Heart right ventricle (tissue), 16 donors: ENCODE results near the gene PSMD5. TPM values are rescaled to one million over a fixed set of nuclear protein-coding genes. Genes with fewer than 3 reads are reported as not detected.

Experiments
- ATAC-seq, 8 donors: fragments of 200-7000 bp; cut with Tn5 transposase; one replicate each; pipeline ENCODE4 v1.9.1; 2020; ENCODE audit warnings: mild to moderate bottlenecking in 8 of 8, moderate library complexity in 8 of 8, moderate number of reproducible peaks in 1 of 8
- DNase-seq, 2 donors: peaks; one replicate each; pipeline ENCODE4 v3.0.0-alpha.2; 2020
- H3K27ac ChIP-seq, 10 donors: fragments of 200-600 bp; sonication (generic) in 2 of 10; one replicate each; pipeline versions ENCODE4 v1.5.0 to v1.8.0; 2020 to 2022; ENCODE audit warnings: mild to moderate bottlenecking in 3 of 10
- H3K27me3 ChIP-seq, 7 donors: fragments of 200-600 bp; one replicate each; pipeline ENCODE4 v1.8.0; 2021 to 2022; ENCODE audit warnings: mild to moderate bottlenecking in 2 of 7
- H3K36me3 ChIP-seq, 9 donors: fragments of 200-600 bp; sonication (generic) in 1 of 9; one replicate each; pipeline versions ENCODE4 v1.5.0 to v1.8.0; 2020 to 2022; ENCODE audit warnings: mild to moderate bottlenecking in 2 of 9
- H3K4me1 ChIP-seq, 9 donors: fragments of 200-600 bp; sonication (generic) in 1 of 9; one replicate each; pipeline versions ENCODE4 v1.5.0 to v1.8.0; 2020 to 2022; ENCODE audit warnings: mild to moderate bottlenecking in 4 of 9
- H3K4me3 ChIP-seq, 10 donors: fragments of 200-600 bp; sonication (generic) in 2 of 10; one replicate each; pipeline versions ENCODE4 v1.5.0 to v1.8.0; 2020 to 2022; ENCODE audit warnings: mild to moderate bottlenecking in 7 of 10, moderate library complexity in 2 of 10
- H3K9me3 ChIP-seq, 11 donors: fragments of 200-600 bp in 10 of 11; sonication (generic) in 2 of 11; one replicate each; pipeline versions ENCODE4 v1.5.0 to v1.8.0; 2013 to 2022; ENCODE audit warnings: mild to moderate bottlenecking in 2 of 11, control low read depth in 1 of 11, moderate library complexity in 1 of 11
- WGBS, 2 donors: extraction: QIAGEN DNeasy Blood & Tissue Kit; methylation state at CpG; one replicate each; pipeline ENCODE4 v1.1.7; 2013; ENCODE audit warnings: inconsistent platforms in 1 of 2; 5-methylcytosine and 5-hydroxymethylcytosine counted together
- intact Hi-C, 10 donors: fragments of 100-400 bp; cut with DNase I; formaldehyde crosslinking; loops; one replicate each; pipeline versions ENCODE4 v1.11.1 to v1.14.2; 2022
- polyA plus RNA-seq, 2 donors: library from polyadenylated mRNA; stranded (reverse); fragments of 200-250 nt; gene quantifications; one replicate each; pipeline ENCODE4 v1.2.3, GENCODE V29; 2013
- total RNA-seq, 10 donors: library from RNA; stranded (reverse); fragmentation: NEBNext Ultra II Directional in 3 of 10; extraction: Animal tissue kit (Norgen Biotek cat#: 25700) in 3 of 10; gene quantifications; one replicate each; pipeline versions ENCODE4 v1.2.1 to v1.2.4, GENCODE V29; 2021 to 2023
- TF ChIP-seq, protein P1 (sequence below), 9 donors: fragments of 200-600 bp; sonication (generic) in 2 of 9; IDR thresholded peaks; one replicate each; pipeline versions ENCODE4 v1.5.0 to v1.8.0; 2021 to 2022; ENCODE audit warnings: antibody characterized with exemption in 9 of 9, mild to moderate bottlenecking in 5 of 9, moderate library complexity in 1 of 9
- donor health status: Arrhythmogenic right ventricular cardiomyopathy.
- donor health status: ischemic (EF 13 %, LVEDD 7.1; RV severe dilation, severe dysfunction).
- donor health status: healthy with polysubstance abuse.
- donor health status: DM: no; HTN: yes; CAD: no.
- donor health status: DM: no; HTN: no; CAD: no.
- donor health status: ischemic (EF 25% LVEDD 6.9; RV normal size, moderate dysfunction).
- donor health status: ischemic (EF 25% LVEDD 5.7; RV mildly dilated, moderate dysfunction).
- donor health status: healthy.
- donor health status: DM: yes; HTN: yes; CAD: no.
- donor health status: Ischemic cardiomyopathy.
- donor health status: ischemic (EF 35%, LVEDD 5.7; RV mildly dilated, moderate dysfunction).
- donor health status: nonischemic (EF 11% LVEDD 7.7; RV severe dilation, severe dysfunction).
- donor health status: DM: yes; HTN: yes; CAD: no.
- donor health status: PGD.
- donor health status: ischemic (EF 29% LVEDD 5.4; RV normal size, mild dysfunction).
- donor health status: nonischemic (EF 23%, LVEDD 6.1; RV moderate dilation, normal function).

The PSMD5 gene
- total and polyA plus RNA-seq, 12 donors = 7.7 to 22.8 (median 14.3) TPM

DNA sequence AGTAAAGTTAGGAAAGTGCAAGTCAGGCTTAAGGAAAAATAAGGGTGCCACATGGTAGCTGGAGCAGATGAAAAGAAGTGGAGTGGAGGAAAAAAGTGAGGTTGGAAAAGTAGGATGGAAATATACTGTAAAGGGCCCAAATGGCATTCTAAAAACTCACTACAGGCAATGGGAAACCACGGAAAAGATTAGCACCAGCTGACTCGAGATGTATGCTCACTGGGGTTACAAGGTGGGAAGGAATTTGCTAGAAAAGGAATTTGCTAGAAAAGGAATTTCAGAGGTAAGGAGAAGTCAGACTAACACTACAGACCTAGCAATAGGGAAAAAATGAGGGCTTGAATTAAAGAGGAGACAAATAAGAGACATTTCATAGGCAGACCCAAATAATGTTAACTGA lies 3.6 kb downstream of the PSMD5 start:
- WGBS, 2 donors = 71 to 78% methylated on average over 2 of the region's 2 CpGs
- Histone ChIP-seq H3K36me3 (peaks cover 0 to 49% (median 0%) of the 10 kb centered on the region in 9 donors), H3K27me3 (no peaks in the 10 kb centered on the region), H3K4me1 (peaks cover 0 to 34% (median 22%) of the 10 kb centered on the region in 9 donors), H3K4me3 (no peak overlapping the region), H3K9me3 (peaks cover 0 to 6% (median 0%) of the 10 kb centered on the region in 11 donors), H3K27ac (no peak overlapping the region)
- DNase-seq = no peak
- intact Hi-C loops = no loop called here
- TF ChIP-seq, protein P1, sequence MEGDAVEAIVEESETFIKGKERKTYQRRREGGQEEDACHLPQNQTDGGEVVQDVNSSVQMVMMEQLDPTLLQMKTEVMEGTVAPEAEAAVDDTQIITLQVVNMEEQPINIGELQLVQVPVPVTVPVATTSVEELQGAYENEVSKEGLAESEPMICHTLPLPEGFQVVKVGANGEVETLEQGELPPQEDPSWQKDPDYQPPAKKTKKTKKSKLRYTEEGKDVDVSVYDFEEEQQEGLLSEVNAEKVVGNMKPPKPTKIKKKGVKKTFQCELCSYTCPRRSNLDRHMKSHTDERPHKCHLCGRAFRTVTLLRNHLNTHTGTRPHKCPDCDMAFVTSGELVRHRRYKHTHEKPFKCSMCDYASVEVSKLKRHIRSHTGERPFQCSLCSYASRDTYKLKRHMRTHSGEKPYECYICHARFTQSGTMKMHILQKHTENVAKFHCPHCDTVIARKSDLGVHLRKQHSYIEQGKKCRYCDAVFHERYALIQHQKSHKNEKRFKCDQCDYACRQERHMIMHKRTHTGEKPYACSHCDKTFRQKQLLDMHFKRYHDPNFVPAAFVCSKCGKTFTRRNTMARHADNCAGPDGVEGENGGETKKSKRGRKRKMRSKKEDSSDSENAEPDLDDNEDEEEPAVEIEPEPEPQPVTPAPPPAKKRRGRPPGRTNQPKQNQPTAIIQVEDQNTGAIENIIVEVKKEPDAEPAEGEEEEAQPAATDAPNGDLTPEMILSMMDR (IDR thresholded peaks at IDR 0.05) = no peak
- no peak for ATAC-seq

DNA sequence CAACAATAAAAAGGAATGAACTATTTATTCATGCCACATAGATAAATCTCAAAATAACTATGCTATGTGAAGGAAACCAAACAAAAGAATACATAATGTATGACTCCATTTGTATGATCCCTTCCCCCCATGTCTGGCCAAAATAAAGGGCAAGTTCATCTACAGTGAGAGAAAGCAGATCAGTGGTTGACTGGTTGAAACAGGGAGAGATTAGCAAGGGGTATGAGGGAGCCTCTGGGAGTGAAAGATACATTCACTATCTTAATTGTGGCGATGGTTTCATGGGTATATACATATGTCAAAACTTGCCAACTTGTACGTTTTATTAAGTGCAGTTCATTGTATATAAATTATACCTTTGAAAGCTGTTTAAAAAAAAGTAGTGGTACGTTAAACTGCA lies 4.8 kb downstream of the PSMD5 start:
- DNase-seq (no peak), ATAC-seq (no peak)

DNA sequence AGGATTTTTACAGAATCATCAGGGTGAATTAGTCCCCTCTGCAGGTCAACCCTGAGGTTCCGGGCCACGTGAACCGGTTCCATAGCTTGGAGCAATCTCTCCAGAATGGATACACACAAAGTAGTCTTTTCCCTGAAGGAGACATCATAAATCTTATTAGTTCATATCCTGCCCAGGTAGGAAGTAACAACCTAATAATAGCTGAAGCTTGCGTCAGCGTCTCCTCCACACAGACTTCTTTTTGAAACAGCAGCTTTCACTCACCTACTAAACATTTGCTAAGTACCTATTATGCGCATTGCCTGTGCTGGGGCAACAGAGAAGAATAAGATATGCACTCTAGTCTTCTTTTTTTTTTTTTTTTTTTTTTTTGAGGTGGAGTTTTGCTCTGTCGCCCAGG lies 9.4 kb downstream of the PSMD5 start:
- ATAC-seq (no peak), DNase-seq (no peak)
- Histone ChIP-seq H3K27ac (no peak overlapping the region), H3K36me3 (peaks cover 0 to 82% (median 30%) of the 10 kb centered on the region in 9 donors), H3K27me3 (no peaks in the 10 kb centered on the region), H3K4me3 (no peak overlapping the region), H3K4me1 (peaks cover 0 to 5% (median 0%) of the 10 kb centered on the region in 9 donors), H3K9me3 (no peaks in the 10 kb centered on the region)
- intact Hi-C loops = no loop called here
- 93 to 96% methylated on average over 7 of the region's 7 CpGs for WGBS, 2 donors
- TF ChIP-seq, protein P1 (IDR thresholded peaks at IDR 0.05) = no peak

More for the DNA sequence above, 4.8 kb downstream of the PSMD5 start:
- peaks cover 0 to 25% (median 15%) of the 10 kb centered on the region in 9 donors for H3K4me1 ChIP-seq
- no peak overlapping the region for H3K27ac ChIP-seq
- intact Hi-C loops = no loop called here
- no peaks in the 10 kb centered on the region for H3K9me3 ChIP-seq
- peaks cover 0 to 60% (median 0%) of the 10 kb centered on the region in 9 donors for H3K36me3 ChIP-seq
- H3K27me3 ChIP-seq = no peaks in the 10 kb centered on the region
- WGBS, 2 donors = 53 to 76% methylated on average over 3 of the region's 3 CpGs
- TF ChIP-seq, protein P1 (IDR thresholded peaks at IDR 0.05) = no peak
- no peak overlapping the region for H3K4me3 ChIP-seq

DNA sequence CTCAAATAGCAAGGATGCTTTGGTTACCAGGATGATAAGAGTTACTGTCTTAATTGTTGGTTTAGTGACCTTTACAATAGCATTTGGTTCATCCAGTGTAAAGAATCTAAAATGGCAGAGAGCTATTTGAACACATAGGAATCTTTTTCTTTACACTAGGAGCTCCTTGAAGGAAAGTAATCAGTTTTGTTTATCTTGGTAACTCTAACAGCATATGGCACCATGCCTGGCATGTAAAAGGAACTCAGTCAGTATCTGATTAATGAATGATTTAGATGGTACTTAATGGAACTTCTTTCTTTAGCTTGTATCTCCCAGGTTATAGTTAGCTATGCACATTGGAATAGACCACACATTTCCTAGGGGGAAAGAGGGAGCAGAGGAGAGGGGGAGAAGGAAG lies 9.9 kb downstream of the PSMD5 start:
- Histone ChIP-seq H3K4me3 (no peak overlapping the region), H3K36me3 (peaks cover 0 to 85% (median 30%) of the 10 kb centered on the region in 9 donors), H3K9me3 (no peaks in the 10 kb centered on the region), H3K27ac (no peak overlapping the region), H3K27me3 (no peaks in the 10 kb centered on the region), H3K4me1 (no peaks in the 10 kb centered on the region)
- TF ChIP-seq, protein P1 (IDR thresholded peaks at IDR 0.05) = no peak
- ATAC-seq (no peak), DNase-seq (no peak)
- intact Hi-C loops = no loop called here
